MM.1S (cell line): ENCODE data around the gene ZNF385A.
"Not testable (repeated sequence)": the region's sequence is repeated elsewhere in the genome, so short reads cannot be mapped to it uniquely, and the experiment has no call there.

ENCODE experiments used
- DNase-seq: peaks from one replicate; pipeline ENCODE4 v3.0.0-alpha.2; 2015
- H2AFZ ChIP-seq: fragments of 300-600 bp; sonication (generic); 2 replicates; pipeline ENCODE4 v1.6.0; 2016; ENCODE audit warnings: antibody characterized with exemption, low read length
- H3F3A ChIP-seq: fragments of 300-600 bp; sonication (generic); 2 replicates; pipeline ENCODE4 v1.6.1; 2016; ENCODE audit warnings: mild to moderate bottlenecking, antibody characterized with exemption, low read length, moderate library complexity, mixed read lengths; ENCODE audit not compliant: insufficient read depth
- H3K27ac ChIP-seq: fragments of 300-600 bp; sonication (generic); 2 replicates; pipeline ENCODE4 v1.5.1; 2016; ENCODE audit warnings: mild to moderate bottlenecking, low read length
- H3K27me3 ChIP-seq: fragments of 300-600 bp; sonication (generic); replicated peaks from 2 replicates; pipeline ENCODE4 v1.6.0; 2016; ENCODE audit warnings: low read length; ENCODE audit not compliant: insufficient read depth
- H3K36me3 ChIP-seq: fragments of 300-600 bp; sonication (generic); replicated peaks from 2 replicates; pipeline ENCODE4 v1.6.1; 2016; ENCODE audit warnings: mild to moderate bottlenecking, low read length, mixed read lengths; ENCODE audit not compliant: insufficient read depth
- H3K4me1 ChIP-seq: fragments of 300-600 bp; sonication (generic); 2 replicates; pipeline ENCODE4 v1.6.1; 2016; ENCODE audit warnings: low read length, mixed read lengths
- H3K4me2 ChIP-seq: fragments of 300-600 bp; sonication (generic); 2 replicates; pipeline ENCODE4 v1.6.0; 2016; ENCODE audit warnings: low read depth, low read length
- H3K4me3 ChIP-seq: fragments of 300-600 bp; sonication (generic); 2 replicates; pipeline ENCODE4 v1.5.1; 2016; ENCODE audit warnings: low read length, mixed read lengths
- H3K79me2 ChIP-seq: fragments of 300-600 bp; sonication (generic); 2 replicates; pipeline ENCODE4 v1.6.1; 2016; ENCODE audit warnings: mixed run types, low read length, mixed read lengths
- H3K9ac ChIP-seq: fragments of 300-600 bp; sonication (generic); 2 replicates; pipeline ENCODE4 v1.6.1; 2016; ENCODE audit warnings: low read length, mixed read lengths
- H3K9me2 ChIP-seq: fragments of 300-600 bp; sonication (generic); replicated peaks from 2 replicates; pipeline ENCODE4 v1.6.1; 2016; ENCODE audit warnings: mild to moderate bottlenecking, low read length, mixed read lengths; ENCODE audit not compliant: insufficient read depth
- H3K9me3 ChIP-seq: fragments of 300-600 bp; sonication (generic); replicated peaks from 2 replicates; pipeline ENCODE4 v1.6.1; 2016; ENCODE audit warnings: mild to moderate bottlenecking, low read length, mixed read lengths; ENCODE audit not compliant: insufficient read depth
- H4K20me1 ChIP-seq: fragments of 300-600 bp; sonication (generic); 2 replicates; pipeline ENCODE4 v1.6.1; 2016; ENCODE audit warnings: mild to moderate bottlenecking, low read length, moderate library complexity, mixed read lengths; ENCODE audit not compliant: insufficient read depth
- EZH2 ChIP-seq: fragments of 300-600 bp; sonication (generic); optimal IDR thresholded peaks from 2 replicates; pipeline ENCODE3; 2017; ENCODE audit warnings: low read depth, mild to moderate bottlenecking, antibody characterized with exemption, low read length, mixed read lengths
- EZH2phosphoT487 ChIP-seq: fragments of 300-600 bp; sonication (generic); IDR thresholded peaks from 2 replicates; pipeline ENCODE4 v1.6.1; 2018; ENCODE audit warnings: antibody characterized with exemption, low read length
- TF ChIP-seq, protein P1 (sequence below): fragments of 300-600 bp; sonication (generic); IDR thresholded peaks from 2 replicates; pipeline ENCODE4 v1.5.1; 2016; ENCODE audit warnings: antibody characterized with exemption, low read length, mixed read lengths

The ZNF385A gene

GRCh38 chr12:54355104-54355815, 29.3 kb downstream of the ZNF385A start:
- H3F3A ChIP-seq, result peaks cover 2% of the 10 kb centered on the region; the same call in 1 of the 2 replicates
- H3K4me2 ChIP-seq, result no peak overlapping the region
- no peaks in the 10 kb centered on the region for H3K36me3 ChIP-seq
- DNase-seq, result no peak
- no peak overlapping the region for H2AFZ ChIP-seq
- no peaks in the 10 kb centered on the region for H3K9me2 ChIP-seq
- no peaks in the 10 kb centered on the region for H3K9me3 ChIP-seq
- H4K20me1 ChIP-seq, result no peaks in the 10 kb centered on the region
- H3K79me2 ChIP-seq, result no peaks in the 10 kb centered on the region
- no peaks in the 10 kb centered on the region for H3K27me3 ChIP-seq
- no peak overlapping the region for H3K27ac ChIP-seq
- no peak overlapping the region for H3K4me3 ChIP-seq
- TF ChIP-seq EZH2phosphoT487, result no peak
- TF ChIP-seq, protein P1, sequence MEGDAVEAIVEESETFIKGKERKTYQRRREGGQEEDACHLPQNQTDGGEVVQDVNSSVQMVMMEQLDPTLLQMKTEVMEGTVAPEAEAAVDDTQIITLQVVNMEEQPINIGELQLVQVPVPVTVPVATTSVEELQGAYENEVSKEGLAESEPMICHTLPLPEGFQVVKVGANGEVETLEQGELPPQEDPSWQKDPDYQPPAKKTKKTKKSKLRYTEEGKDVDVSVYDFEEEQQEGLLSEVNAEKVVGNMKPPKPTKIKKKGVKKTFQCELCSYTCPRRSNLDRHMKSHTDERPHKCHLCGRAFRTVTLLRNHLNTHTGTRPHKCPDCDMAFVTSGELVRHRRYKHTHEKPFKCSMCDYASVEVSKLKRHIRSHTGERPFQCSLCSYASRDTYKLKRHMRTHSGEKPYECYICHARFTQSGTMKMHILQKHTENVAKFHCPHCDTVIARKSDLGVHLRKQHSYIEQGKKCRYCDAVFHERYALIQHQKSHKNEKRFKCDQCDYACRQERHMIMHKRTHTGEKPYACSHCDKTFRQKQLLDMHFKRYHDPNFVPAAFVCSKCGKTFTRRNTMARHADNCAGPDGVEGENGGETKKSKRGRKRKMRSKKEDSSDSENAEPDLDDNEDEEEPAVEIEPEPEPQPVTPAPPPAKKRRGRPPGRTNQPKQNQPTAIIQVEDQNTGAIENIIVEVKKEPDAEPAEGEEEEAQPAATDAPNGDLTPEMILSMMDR, result no peak
- TF ChIP-seq EZH2, result no peak
- H3K4me1 ChIP-seq, result 0 out of 2 replicates have a peak, but pooled peaks cover 3% of the 10 kb centered on the region
- no peak overlapping the region for H3K9ac ChIP-seq

GRCh38 chr12:54354271-54354670, 30.3 kb downstream of the ZNF385A start:
- H3K79me2 ChIP-seq, H3K9ac ChIP-seq, H3K9me2 ChIP-seq, H3K4me1 ChIP-seq, H3K4me2 ChIP-seq, H3F3A ChIP-seq, H4K20me1 ChIP-seq, H3K36me3 ChIP-seq, H3K27me3 ChIP-seq, H3K27ac ChIP-seq, DNase-seq, H3K4me3 ChIP-seq, H2AFZ ChIP-seq, H3K9me3 ChIP-seq: not testable (repeated sequence)

DNA sequence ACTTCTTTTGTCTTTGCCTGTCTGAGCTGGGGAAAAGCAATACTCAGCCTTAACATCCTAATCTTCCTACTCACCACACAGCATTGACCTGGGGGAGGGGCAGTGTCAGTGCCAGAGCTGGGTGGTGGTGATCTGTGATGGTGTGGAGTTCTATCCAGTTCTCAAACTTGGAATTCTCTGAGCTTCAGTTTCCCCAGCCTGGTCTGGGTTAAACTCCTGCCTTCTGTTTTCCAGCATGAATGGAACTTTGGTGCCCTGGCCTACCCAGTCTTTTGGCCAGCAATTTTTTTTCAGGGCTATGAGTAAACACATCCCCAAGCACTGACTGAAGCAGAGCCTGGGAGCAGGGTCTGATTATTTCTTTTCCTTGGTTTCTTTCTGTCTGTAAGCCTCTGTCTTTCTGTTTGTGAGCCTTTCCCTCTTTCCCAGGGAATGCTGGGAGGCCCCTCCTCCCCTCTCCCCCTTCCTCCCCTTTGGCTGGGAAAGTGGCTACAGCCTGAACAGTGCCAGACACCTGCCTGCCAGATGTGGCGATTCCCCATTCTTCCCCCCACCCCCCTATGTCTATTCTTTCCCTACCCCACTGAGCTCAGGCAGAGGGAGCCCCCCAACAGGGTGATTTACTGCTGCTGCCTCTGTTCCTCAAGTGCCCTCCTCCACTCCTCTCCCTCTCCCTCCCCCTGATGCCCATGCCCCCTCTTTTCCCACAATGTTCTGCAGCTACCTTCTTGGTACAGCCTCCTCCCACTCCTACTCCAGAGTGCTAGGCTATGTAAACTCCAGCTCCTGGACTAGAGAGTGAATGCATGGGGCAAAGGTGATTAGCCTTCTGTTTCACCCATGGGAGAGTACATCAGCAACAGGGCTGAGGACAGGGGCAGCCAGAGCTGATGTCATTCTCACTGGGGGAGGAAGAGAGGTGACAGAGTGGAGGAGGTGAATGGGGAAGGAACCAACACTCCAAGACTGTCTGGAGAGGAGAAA, 31.4 kb downstream of the ZNF385A start:
- Histone ChIP-seq H3K79me2 (no peaks in the 10 kb centered on the region), H3K27me3 (no peaks in the 10 kb centered on the region), H3F3A (no peaks in the 10 kb centered on the region), H3K27ac (no peak overlapping the region), H3K9me3 (no peaks in the 10 kb centered on the region), H4K20me1 (no peaks in the 10 kb centered on the region), H3K9ac (no peak overlapping the region), H3K4me3 (no peak overlapping the region), H3K4me1 (0 out of 2 replicates have a peak, but pooled peaks cover 3% of the 10 kb centered on the region), H3K9me2 (no peaks in the 10 kb centered on the region), H2AFZ (no peak overlapping the region), H3K4me2 (no peak overlapping the region), H3K36me3 (0 out of 2 replicates have a peak, but pooled peaks cover 3% of the 10 kb centered on the region)
- DNase-seq, result no peak
- TF ChIP-seq, protein P1, result no peak
- TF ChIP-seq EZH2 (no peak), EZH2phosphoT487 (no peak)
